Measurements from ENCODE around the gene GUK1. TPM values are rescaled to one million over a fixed set of nuclear protein-coding genes. Genes with fewer than 3 reads are reported as not detected.

The GUK1 gene
- total and polyA plus RNA-seq, 7 donors: 90.2 to 271 (median 122) TPM

DNA sequence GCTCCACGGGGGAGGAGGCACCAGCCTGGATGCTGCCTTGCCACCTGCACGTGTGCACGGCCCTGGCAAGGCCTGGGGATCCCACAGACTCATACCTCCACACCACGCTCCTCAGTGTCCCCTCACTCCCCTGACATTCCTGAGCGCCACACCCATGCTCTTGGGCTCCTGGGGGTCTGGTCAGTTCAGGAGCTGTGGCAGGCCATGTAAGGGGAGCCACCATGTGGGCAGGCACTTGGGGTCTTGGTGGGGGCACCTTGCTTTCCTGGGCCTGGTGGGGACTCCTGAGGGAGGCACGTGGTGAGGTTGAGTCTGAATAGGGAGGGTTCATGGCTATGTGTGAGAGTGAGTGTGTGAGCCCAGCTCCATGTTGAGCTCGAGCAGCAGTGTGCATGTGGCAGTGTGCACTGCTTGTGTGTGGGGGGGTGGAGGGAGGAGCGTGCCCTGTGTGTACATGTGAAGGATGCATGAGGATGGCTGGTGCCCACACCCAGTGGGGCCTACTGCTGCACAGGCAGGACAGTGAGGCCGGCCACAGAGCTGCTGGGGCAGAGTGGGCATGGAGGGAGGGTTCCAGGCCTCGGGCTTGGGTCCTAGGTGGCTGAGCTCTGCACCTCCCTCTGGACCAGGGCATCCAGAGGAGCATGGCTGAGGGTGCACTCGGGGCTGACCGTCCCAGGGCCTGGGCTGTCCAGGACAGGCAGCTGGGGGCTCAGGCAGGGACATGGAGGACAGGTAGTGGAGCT is 11.3 kb downstream of the GUK1 start:
- no peaks in the 10 kb centered on the region for H3K9me3 ChIP-seq
- H3K27me3 ChIP-seq (ENCODE audit: insufficient read depth in 3 of 3, low read length in 2 of 3): peaks cover 0 to 5% (median 0%) of the 10 kb centered on the region in 3 donors
- no peak for ATAC-seq
- WGBS, 3 donors: 68 to 79% (median 74%) methylated on average over 11 to 12 of the region's 12 CpGs
- TF ChIP-seq, protein P1, sequence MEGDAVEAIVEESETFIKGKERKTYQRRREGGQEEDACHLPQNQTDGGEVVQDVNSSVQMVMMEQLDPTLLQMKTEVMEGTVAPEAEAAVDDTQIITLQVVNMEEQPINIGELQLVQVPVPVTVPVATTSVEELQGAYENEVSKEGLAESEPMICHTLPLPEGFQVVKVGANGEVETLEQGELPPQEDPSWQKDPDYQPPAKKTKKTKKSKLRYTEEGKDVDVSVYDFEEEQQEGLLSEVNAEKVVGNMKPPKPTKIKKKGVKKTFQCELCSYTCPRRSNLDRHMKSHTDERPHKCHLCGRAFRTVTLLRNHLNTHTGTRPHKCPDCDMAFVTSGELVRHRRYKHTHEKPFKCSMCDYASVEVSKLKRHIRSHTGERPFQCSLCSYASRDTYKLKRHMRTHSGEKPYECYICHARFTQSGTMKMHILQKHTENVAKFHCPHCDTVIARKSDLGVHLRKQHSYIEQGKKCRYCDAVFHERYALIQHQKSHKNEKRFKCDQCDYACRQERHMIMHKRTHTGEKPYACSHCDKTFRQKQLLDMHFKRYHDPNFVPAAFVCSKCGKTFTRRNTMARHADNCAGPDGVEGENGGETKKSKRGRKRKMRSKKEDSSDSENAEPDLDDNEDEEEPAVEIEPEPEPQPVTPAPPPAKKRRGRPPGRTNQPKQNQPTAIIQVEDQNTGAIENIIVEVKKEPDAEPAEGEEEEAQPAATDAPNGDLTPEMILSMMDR (IDR thresholded peaks at IDR 0.05): no peak
- DNase-seq: peak in 1 of 2 donors; percentile 44
- peaks cover 3 to 33% of the 10 kb centered on the region in 2 donors for H3K36me3 ChIP-seq (ENCODE audit: insufficient read depth in 1 of 2, low read depth in 1 of 2)
- no peaks in the 10 kb centered on the region for H3K4me1 ChIP-seq
- H3K4me3 ChIP-seq: no peak overlapping the region
- H3K27ac ChIP-seq: no peak overlapping the region
- intact Hi-C loops (cut with DNase I): no loop called here

DNA sequence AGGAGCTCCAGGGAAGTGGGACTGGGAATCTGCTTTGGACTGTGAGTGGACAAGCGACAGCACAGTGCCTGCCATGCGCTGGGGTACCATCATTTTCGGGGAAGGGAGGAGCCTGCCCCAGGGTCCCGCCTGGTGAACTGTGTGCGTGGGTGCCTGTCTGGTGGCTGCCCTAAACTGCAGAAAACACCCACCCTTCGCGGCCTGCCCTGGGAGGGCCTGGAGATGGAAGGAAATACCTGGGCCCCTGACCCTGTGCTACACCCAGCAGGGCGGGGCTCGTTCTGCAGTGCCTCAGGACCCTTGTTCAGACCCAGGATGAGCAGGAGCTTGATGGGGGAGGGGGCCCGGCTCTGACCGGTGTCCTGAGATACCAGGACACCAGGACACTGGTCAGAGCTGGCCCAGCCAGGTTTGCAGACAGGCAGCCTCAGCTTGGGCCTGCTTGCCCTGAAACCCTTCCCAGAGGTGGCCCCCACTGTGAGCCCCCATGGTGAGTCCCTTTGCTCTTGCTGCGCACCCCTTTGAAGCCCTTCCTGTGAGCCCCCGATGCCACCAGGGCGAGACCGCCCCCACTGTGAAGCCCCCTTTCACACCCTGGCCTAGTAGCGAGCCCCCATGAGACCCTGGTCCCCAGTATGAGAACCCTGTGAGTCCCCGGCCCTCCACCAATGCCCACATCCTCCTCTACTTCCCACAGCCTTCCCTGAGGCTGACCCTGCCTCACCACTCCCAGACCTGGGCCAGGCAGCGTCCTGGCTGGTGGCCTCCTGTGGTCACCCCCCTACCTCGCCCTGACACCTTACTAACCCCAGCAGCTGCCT is 12.2 kb downstream of the GUK1 start:
- Histone ChIP-seq H3K9me3 (no peaks in the 10 kb centered on the region), H3K27ac (no peak overlapping the region), H3K27me3 (ENCODE audit: insufficient read depth in 3 of 3, low read length in 2 of 3) (peaks cover 0 to 13% (median 0%) of the 10 kb centered on the region in 3 donors), H3K4me3 (no peak overlapping the region), H3K36me3 (ENCODE audit: insufficient read depth in 1 of 2, low read depth in 1 of 2) (peaks cover 0 to 23% of the 10 kb centered on the region in 2 donors), H3K4me1 (no peaks in the 10 kb centered on the region)
- 91 to 94% (median 91%) methylated on average over 18 to 19 of the region's 19 CpGs for WGBS, 3 donors
- intact Hi-C loops (cut with DNase I): no loop called here
- TF ChIP-seq, protein P1 (IDR thresholded peaks at IDR 0.05): no peak
- peak in 1 of 2 donors; percentile 45 for DNase-seq
- no peak for ATAC-seq

DNA sequence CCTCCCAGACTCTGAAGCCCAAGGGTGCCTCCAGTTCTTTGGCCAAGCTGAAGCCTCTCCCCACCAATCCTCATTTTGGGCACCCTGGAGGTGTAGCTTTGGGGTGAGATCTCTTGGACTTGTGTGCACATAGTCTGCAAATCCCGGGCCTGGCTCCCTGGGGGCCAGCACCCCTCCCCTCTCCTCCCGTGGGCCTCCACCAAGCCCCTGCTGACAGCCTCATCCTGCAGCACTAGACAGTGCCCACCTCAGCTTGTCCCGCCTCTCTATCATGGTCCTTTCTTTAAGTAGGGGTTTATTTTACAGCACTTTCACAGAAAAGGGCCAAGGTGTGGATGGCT is 12.8 kb downstream of the GUK1 start:
- TF ChIP-seq, protein P1 (IDR thresholded peaks at IDR 0.05): no peak
- intact Hi-C loops (cut with DNase I): no loop called here
- Histone ChIP-seq H3K27me3 (ENCODE audit: insufficient read depth in 3 of 3, low read length in 2 of 3) (peaks cover 0 to 19% (median 0%) of the 10 kb centered on the region in 3 donors), H3K36me3 (ENCODE audit: insufficient read depth in 1 of 2, low read depth in 1 of 2) (peaks cover 0 to 18% of the 10 kb centered on the region in 2 donors), H3K4me1 (no peaks in the 10 kb centered on the region), H3K9me3 (no peaks in the 10 kb centered on the region), H3K27ac (no peak overlapping the region), H3K4me3 (no peak overlapping the region)
- ATAC-seq (no peak), DNase-seq (no peak)
- 60 to 77% (median 75%) methylated on average over 3 of the region's 3 CpGs for WGBS, 3 donors

DNA sequence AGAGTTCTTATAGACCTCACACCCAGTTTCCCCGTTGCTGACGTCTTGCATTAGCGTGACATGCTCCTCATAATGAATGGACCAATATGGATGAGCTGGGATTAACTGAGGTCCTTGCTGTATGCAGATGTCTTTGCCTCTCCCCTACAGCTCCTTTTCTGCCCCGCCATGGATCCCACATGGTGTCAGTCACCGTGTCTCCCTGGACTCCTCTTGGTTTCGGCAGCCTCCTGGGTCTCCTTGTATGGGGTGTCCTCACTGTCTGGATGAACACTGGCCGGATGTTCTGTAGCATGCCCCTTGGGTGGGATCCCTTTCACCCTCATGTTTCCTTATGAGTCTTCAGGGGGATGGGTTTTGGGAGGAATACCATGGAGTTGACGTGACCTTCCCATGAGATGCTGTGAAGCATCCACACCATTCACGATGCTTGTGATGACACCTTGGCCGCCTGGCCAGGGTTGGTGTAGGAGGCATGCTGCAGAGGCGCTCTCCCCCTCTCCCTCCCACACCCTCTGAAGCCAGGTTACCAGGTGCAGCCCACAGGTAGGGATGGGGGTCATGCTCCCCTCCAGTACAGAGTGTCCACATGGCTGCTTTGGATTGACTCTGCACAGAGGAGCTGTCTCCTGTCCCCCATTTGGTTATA is 14.1 kb downstream of the GUK1 start:
- DNase-seq: no peak
- Histone ChIP-seq H3K27ac (no peak overlapping the region), H3K27me3 (ENCODE audit: insufficient read depth in 3 of 3, low read length in 2 of 3) (peaks cover 0 to 26% (median 0%) of the 10 kb centered on the region in 3 donors), H3K4me3 (no peak overlapping the region), H3K4me1 (no peaks in the 10 kb centered on the region), H3K9me3 (no peaks in the 10 kb centered on the region), H3K36me3 (ENCODE audit: insufficient read depth in 1 of 2, low read depth in 1 of 2) (peaks cover 0 to 7% of the 10 kb centered on the region in 2 donors)
- 90 to 93% (median 93%) methylated on average over 11 of the region's 11 CpGs for WGBS, 3 donors
- TF ChIP-seq, protein P1 (IDR thresholded peaks at IDR 0.05): no peak
- ATAC-seq: no peak
- intact Hi-C loops (cut with DNase I): no loop called here

Measured in psoas muscle (tissue), 8 donors.